ENCODE data around the gene RASGRP4.

Gene RASGRP4

DNA sequence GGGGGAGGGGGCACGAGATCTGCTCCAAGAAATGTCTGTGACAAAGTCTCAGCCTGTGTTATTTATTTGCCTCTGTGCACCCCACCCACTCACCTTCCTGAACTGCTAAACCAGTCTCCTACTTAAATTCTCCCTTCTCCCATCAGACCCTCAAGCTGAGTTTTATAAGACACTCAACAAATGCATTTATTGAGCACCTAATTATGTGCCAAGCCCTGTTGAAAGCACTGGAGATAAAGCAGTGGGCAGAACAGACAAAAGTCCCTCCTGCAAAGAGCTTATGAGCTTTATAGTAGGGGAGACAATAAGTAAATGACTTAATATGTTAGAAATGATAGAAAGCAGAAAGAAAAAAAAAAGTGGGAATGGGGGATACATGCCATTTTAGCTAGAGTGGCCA lies 26.5 kb downstream of the RASGRP4 start:
- Histone ChIP-seq H3K9ac (ENCODE audit: low read depth, low read length, poor library complexity, severe bottlenecking) (no peak overlapping the region), H3K4me3 (ENCODE audit: low read length, poor library complexity, severe bottlenecking) (no peak overlapping the region), H3K4me2 (ENCODE audit: low read depth, low read length, poor library complexity, severe bottlenecking) (no peak overlapping the region), H4K20me1 (ENCODE audit: insufficient read depth, low read length, poor library complexity, severe bottlenecking) (no peaks in the 10 kb centered on the region), H3K9me2 (replicated peaks; ENCODE audit: low read depth, low read length) (no peaks in the 10 kb centered on the region), H2AFZ (ENCODE audit: low read length) (no peak overlapping the region), H3K36me3 (ENCODE audit: insufficient read depth, low read length) (no peaks in the 10 kb centered on the region), H3F3A (ENCODE audit: low read depth) (no peaks in the 10 kb centered on the region), H3K79me2 (ENCODE audit: insufficient read depth, low read length) (peaks cover 6% of the 10 kb centered on the region), H3K9me3 (ENCODE audit: insufficient read depth, low read depth, low read length) (no peaks in the 10 kb centered on the region), H3K27me3 (ENCODE audit: insufficient read depth, low read length, poor library complexity, severe bottlenecking) (no peaks in the 10 kb centered on the region), H3K4me1 (ENCODE audit: insufficient read depth, low read length, poor library complexity, severe bottlenecking) (peaks cover 12% of the 10 kb centered on the region)
- no peak for TF ChIP-seq EZH2phosphoT487 (IDR thresholded peaks at IDR 0.05; ENCODE audit: borderline replicate concordance)

DNA sequence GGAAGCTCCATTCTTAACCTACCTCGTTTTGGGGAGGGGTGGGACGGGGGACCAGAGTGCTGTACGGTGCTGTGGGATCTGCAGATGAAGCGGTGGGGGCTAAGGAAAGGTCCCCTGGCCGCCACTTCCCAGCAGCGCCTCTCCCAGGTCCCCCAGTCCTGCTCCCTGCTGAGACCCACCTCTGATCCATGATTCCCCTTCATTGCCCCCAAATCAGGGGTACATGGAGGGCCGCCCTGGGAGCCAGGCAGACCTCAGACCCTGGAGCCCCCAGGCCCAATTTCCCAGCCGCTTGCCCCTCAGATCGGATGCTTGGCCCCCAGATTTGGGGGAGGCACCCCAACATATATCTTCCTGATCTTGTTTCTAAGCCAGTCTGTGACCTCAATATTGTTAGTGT lies 26.9 kb downstream of the RASGRP4 start:
- Histone ChIP-seq H3F3A (ENCODE audit: low read depth) (no peaks in the 10 kb centered on the region), H3K27me3 (ENCODE audit: insufficient read depth, low read length, poor library complexity, severe bottlenecking) (no peaks in the 10 kb centered on the region), H3K4me3 (ENCODE audit: low read length, poor library complexity, severe bottlenecking) (no peak overlapping the region), H3K9ac (ENCODE audit: low read depth, low read length, poor library complexity, severe bottlenecking) (no peak overlapping the region), H4K20me1 (ENCODE audit: insufficient read depth, low read length, poor library complexity, severe bottlenecking) (no peaks in the 10 kb centered on the region), H3K9me2 (replicated peaks; ENCODE audit: low read depth, low read length) (no peaks in the 10 kb centered on the region), H3K4me2 (ENCODE audit: low read depth, low read length, poor library complexity, severe bottlenecking) (no peak overlapping the region), H3K36me3 (ENCODE audit: insufficient read depth, low read length) (no peaks in the 10 kb centered on the region), H2AFZ (ENCODE audit: low read length) (no peak overlapping the region), H3K9me3 (ENCODE audit: insufficient read depth, low read depth, low read length) (no peaks in the 10 kb centered on the region), H3K79me2 (ENCODE audit: insufficient read depth, low read length) (peaks cover 3% of the 10 kb centered on the region), H3K4me1 (ENCODE audit: insufficient read depth, low read length, poor library complexity, severe bottlenecking) (peaks cover 7% of the 10 kb centered on the region)
- TF ChIP-seq, protein P1, sequence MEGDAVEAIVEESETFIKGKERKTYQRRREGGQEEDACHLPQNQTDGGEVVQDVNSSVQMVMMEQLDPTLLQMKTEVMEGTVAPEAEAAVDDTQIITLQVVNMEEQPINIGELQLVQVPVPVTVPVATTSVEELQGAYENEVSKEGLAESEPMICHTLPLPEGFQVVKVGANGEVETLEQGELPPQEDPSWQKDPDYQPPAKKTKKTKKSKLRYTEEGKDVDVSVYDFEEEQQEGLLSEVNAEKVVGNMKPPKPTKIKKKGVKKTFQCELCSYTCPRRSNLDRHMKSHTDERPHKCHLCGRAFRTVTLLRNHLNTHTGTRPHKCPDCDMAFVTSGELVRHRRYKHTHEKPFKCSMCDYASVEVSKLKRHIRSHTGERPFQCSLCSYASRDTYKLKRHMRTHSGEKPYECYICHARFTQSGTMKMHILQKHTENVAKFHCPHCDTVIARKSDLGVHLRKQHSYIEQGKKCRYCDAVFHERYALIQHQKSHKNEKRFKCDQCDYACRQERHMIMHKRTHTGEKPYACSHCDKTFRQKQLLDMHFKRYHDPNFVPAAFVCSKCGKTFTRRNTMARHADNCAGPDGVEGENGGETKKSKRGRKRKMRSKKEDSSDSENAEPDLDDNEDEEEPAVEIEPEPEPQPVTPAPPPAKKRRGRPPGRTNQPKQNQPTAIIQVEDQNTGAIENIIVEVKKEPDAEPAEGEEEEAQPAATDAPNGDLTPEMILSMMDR (conservative IDR thresholded peaks at IDR 0.05; ENCODE audit: low read length), result no peak
- no peak for TF ChIP-seq EZH2phosphoT487 (IDR thresholded peaks at IDR 0.05; ENCODE audit: borderline replicate concordance)

DNA sequence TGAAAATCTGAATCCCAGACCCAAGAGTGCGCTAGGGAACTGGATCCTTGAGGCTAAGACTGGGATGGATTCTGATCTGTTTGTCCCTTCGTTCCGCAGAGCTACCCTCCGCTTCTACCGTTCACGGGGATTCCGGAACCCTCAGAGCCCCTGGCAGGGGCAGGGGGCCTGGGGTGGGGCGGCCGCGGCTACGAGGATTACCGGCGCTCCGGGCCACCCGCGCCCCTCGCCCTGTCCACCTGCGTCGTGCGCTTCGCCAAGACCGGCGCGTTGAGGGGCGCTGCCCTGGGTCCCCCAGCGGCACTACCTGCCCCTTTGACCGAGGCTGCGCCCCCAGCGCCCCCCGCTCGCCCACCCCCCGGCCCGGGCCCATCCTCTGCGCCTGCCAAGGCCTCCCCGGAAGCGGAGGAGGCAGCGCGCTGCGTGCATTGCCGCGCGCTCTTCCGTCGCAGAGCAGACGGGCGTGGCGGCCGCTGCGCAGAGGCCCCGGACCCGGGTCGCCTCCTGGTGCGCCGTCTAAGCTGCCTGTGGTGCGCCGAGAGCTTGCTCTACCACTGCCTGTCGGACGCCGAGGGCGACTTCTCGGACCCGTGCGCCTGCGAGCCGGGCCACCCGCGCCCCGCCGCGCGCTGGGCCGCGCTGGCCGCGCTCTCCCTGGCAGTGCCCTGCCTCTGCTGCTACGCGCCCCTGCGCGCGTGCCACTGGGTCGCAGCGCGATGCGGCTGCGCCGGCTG lies 30.5 kb downstream of the RASGRP4 start:
- TF ChIP-seq EZH2phosphoT487 (IDR thresholded peaks at IDR 0.05; ENCODE audit: borderline replicate concordance), result no peak
- TF ChIP-seq, protein P1 (conservative IDR thresholded peaks at IDR 0.05; ENCODE audit: low read length), result no peak
- H2AFZ ChIP-seq (ENCODE audit: low read length), result no peak overlapping the region
- no peaks in the 10 kb centered on the region for H3K9me3 ChIP-seq (ENCODE audit: insufficient read depth, low read depth, low read length)
- no peaks in the 10 kb centered on the region for H3K79me2 ChIP-seq (ENCODE audit: insufficient read depth, low read length)
- no peaks in the 10 kb centered on the region for H4K20me1 ChIP-seq (ENCODE audit: insufficient read depth, low read length, poor library complexity, severe bottlenecking)
- H3K9ac ChIP-seq (ENCODE audit: low read depth, low read length, poor library complexity, severe bottlenecking), result no peak overlapping the region
- H3K4me3 ChIP-seq (ENCODE audit: low read length, poor library complexity, severe bottlenecking), result no peak overlapping the region
- H3K36me3 ChIP-seq (ENCODE audit: insufficient read depth, low read length), result no peaks in the 10 kb centered on the region
- no peaks in the 10 kb centered on the region for H3K9me2 ChIP-seq (replicated peaks; ENCODE audit: low read depth, low read length)
- no peaks in the 10 kb centered on the region for H3F3A ChIP-seq (ENCODE audit: low read depth)
- H3K4me2 ChIP-seq (ENCODE audit: low read depth, low read length, poor library complexity, severe bottlenecking), result no peak overlapping the region
- no peaks in the 10 kb centered on the region for H3K4me1 ChIP-seq (ENCODE audit: insufficient read depth, low read length, poor library complexity, severe bottlenecking)
- no peaks in the 10 kb centered on the region for H3K27me3 ChIP-seq (ENCODE audit: insufficient read depth, low read length, poor library complexity, severe bottlenecking)

DNA sequence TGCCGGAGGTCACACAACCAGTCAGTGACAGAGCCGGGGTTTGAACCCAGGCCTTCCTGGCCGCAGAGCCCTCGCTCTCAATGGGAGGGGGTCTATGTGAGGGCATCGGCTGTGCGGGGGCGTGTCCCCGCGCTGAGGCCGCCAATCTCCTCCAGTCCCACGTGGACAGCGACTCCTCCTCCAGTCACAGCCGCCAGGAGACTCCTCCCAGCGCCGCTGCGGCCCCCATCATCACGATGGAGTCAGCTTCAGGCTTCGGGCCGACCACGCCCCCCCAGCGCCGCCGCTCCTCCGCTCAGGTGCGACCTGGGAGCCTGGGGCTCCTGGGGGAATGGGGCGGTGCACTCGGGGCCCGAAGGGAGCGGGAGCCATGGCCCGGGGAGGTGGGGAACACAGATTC lies 31.5 kb downstream of the RASGRP4 start:
- no peak overlapping the region for H3K4me2 ChIP-seq (ENCODE audit: low read depth, low read length, poor library complexity, severe bottlenecking)
- no peaks in the 10 kb centered on the region for H3K27me3 ChIP-seq (ENCODE audit: insufficient read depth, low read length, poor library complexity, severe bottlenecking)
- no peaks in the 10 kb centered on the region for H3K4me1 ChIP-seq (ENCODE audit: insufficient read depth, low read length, poor library complexity, severe bottlenecking)
- no peaks in the 10 kb centered on the region for H4K20me1 ChIP-seq (ENCODE audit: insufficient read depth, low read length, poor library complexity, severe bottlenecking)
- no peak overlapping the region for H3K4me3 ChIP-seq (ENCODE audit: low read length, poor library complexity, severe bottlenecking)
- TF ChIP-seq EZH2phosphoT487 (IDR thresholded peaks at IDR 0.05; ENCODE audit: borderline replicate concordance), result no peak
- TF ChIP-seq, protein P1 (conservative IDR thresholded peaks at IDR 0.05; ENCODE audit: low read length), result no peak
- no peaks in the 10 kb centered on the region for H3K9me2 ChIP-seq (replicated peaks; ENCODE audit: low read depth, low read length)
- H3K79me2 ChIP-seq (ENCODE audit: insufficient read depth, low read length), result no peaks in the 10 kb centered on the region
- H3K9ac ChIP-seq (ENCODE audit: low read depth, low read length, poor library complexity, severe bottlenecking), result no peak overlapping the region
- no peaks in the 10 kb centered on the region for H3K9me3 ChIP-seq (ENCODE audit: insufficient read depth, low read depth, low read length)
- H3F3A ChIP-seq (ENCODE audit: low read depth), result no peaks in the 10 kb centered on the region
- no peak overlapping the region for H2AFZ ChIP-seq (ENCODE audit: low read length)
- no peaks in the 10 kb centered on the region for H3K36me3 ChIP-seq (ENCODE audit: insufficient read depth, low read length)
